Glomerular visceral epithelial cell (primary cell): ENCODE data around the gene KRT78.
A peak's percentile ranks its signal among the peaks of the same experiment; 100 is the strongest.
"Not testable (repeated sequence)": the region's sequence is repeated elsewhere in the genome, so short reads cannot be mapped to it uniquely, and the experiment has no call there.

Experiments used
- DNase-seq: peaks from one replicate; pipeline ENCODE4 v3.0.0-alpha.2; 2016; ENCODE audit errors: extremely low spot score

Gene KRT78

DNA sequence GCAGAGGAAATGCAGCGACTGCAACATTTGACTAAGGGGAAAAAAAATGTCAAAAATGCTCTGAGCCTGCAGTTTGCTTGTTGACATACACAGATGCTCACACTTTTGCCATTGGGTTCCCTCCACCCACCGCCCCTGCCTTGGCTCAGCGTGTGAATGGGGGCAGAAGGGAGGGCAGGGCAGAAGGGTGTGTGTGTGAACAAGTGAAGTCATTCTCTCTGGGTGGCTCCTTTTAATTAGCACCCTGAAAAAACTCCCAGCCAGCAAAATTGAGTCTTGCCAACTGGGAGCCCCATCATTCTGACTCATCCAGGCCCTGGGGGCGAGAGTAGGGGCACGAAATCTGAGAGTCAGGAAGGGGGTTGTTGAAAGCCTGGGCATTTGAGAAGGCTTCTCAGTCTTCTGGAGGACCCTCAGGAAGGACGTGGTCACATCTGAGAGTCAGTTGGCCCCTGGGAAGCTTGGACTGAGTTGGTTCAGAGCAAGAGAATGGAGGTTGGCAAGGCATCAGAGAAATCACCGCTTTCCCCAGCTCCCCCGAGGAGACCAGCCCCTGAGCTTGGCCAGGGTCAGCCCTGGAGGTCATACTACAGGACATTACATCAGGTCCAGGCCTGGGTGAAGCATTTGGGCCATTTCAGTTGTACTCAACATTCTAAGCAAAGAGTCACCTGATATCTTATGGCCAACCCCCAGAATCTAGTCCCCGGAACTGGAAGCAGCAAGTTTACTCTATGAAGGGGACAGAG is 22.7 kb upstream of the KRT78 start:
- peak; percentile 50 for DNase-seq

DNA sequence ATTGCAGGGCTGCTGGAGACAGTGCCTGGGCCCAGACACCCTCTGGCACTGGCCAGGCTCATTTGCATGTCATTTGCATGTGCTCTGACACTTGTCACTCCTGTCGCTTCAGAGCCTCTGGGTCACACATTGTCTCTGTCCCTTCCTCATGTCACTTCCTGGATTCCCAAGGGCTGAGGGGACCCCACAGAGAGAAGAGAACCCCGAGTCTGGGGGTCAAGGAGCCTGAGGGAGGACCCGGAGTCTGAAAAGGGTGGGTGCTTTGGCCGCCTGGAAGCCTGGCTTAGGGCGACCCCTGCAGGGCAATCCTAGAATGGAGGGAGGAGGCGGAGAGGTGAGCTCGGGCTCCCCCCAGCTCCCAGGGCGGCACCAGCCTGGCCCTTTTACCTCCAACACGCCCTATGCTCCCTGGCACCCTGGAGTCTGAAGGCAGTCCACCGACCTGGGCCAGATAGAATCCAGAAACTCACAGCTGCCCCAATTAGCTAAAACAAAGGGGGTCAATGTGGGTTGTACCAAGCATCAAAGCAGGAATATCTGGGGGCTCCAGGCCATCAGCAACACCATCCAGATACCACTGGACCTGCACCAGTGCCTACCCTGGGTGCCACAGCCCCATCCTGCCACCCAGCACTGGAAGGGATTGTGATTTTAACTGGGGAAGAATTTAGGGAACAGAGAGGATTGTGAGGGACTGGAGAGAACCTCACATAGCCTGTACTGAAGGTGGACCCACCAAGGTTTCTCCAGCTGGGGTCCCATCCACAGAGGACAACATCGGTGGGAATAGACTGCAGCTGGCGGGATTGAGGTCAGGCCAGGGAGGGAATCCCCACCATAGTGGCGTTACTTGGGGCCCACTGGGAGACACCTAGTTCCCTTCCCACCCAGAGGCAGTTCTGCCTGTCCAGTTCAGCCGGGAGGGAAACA is 21.8 kb upstream of the KRT78 start:
- peak; percentile 54 for DNase-seq

DNA sequence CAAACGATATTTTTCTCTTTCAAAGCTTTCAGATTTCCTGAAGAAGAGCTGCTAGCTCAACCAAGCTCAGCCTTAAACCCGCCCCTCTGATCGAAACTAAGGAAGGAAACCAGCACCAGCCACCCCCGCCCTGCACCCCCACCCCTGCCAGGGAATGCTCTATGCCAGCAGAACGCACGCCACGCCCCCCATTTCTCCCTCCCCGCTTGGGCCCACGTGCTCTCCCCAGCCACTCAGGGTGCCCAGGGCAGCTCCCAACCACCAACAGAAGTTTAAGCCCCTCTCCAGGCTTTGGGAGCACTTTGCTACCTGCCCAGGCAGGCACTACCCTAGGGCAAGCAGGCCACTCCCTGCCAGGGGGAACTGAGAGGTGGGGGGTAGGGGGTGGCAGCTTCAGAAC is 18.8 kb upstream of the KRT78 start:
- DNase-seq = no peak

DNA sequence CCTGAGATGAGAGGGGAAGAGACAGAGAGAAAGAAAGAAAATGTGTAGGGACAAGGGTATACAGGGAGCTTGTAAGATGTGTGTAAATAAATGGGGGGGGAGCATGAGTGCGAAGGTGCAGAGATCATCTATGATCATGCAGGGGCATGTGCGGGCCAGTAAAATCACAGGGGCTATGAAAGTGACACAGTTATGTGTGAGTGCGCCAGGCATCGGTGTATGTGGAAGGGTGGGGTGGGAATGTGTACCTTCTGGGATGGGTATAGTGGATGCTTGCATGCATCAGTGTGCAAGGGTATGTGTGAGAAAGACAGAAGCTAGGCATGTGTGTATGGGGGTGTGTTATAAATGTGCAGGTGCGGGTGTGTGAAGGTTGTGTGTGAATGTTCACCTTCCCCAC is 18.4 kb upstream of the KRT78 start:
- DNase-seq = no peak

DNA sequence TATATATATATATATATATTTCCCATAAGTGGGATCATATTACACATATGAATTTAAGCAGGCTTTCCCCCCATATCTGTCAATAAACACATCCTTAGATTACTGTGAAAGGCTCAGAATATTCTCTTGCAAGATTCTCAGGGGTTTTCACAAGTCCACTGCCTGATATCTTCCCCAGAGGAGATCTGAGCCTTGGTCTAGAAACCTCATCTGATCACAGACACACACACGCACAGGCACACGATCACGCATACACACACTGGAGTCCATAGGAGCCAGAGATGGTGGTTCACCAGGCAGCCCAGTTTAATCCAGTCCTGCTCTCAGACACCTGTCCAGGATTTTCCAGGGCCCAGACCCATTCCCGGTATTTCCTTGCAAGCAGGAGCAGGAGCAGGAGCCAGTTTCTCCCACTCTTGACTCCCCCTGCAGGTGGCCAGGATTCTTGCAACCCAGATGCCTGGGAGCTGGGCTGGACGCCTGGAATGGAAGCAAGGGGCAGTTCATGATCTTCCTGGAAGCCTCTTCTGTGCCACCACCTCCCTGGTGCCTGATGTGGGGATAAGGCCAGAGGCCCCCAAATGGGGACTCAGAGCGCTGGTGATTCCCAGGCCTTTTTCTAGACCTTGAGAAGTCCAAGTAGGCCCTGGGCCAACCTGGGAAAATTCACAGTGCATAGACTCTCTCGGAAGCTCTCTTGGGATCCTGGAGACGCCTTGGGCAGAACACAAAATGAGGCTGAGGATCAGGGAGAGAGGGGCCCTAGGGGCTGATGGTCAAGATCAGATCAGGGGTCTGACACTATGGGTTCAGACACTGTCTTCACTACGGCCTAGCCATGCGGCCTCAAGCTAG is 16.5 kb upstream of the KRT78 start:
- DNase-seq = peak; percentile 79

DNA sequence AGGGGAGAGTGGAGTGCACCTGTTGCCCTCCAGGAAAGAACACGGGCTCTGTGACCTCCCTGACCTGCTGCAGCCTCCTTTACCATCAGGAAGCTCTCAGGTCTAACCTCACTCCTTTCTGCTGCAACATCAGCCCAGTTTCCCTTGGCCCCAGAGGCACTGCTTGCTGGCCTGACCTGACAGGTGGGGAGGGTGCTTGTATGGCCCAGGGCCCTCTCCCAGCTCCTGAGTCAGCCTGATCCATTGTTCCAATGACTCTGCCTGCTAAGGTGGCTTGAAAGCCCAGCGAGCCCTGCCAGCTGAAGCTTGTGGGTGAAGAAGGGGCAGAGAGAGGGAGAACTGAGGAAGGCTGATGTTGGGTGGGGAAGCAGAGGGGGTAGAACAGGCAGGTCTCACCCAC is 13.2 kb upstream of the KRT78 start:
- no peak for DNase-seq

DNA sequence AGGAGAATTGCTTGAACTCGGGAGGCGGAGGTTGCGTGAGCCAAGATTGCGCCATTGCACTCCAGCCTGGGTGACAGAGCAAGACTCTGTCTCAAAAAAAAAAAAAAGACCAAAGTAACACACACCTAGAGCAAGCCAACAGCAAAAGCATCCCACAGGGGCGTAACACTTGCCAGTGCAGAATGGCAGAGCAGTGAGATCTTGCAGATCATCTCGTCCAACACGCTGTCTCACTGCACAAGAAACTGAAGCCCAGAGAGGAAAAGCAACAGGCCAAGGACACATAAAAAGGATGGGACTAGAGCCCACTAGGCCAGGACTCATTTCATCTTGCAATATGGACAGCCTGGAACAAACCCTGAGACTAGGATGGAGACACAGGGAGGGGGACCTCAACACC is 12.7 kb upstream of the KRT78 start:
- no peak for DNase-seq

DNA sequence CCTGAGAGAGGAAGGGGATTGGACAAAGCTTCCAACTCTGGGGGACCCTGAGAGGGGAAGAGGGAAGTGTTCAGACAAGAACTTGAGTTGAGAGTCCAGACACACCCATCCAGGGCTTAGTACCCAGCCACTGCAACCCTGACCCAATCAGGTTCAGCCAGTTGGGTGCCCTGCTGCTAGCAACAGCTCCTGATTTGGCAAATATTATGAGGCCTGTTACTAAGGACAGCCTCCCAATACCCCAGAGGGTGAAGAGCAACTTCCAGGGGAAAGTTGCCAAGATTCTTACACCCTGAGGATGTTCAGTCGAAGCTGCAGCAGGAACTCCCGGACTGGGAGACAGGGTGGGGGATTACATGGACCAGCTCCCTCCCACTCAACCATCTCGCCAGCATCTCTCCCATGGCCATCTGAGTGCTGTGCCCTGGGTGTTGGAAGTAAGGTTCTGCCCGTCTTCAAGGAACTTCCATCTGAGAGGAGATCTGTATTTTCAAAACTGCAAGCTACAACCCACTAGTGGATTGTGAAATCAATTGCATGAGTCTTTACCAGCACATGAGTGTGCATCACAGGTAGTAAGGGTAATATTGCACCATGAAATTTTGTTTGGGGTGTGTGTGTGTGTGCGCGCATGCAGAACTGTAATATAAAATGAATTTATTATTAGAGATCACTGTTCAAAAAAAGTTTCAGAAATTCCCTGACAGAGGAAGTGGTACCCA is 11.5 kb upstream of the KRT78 start:
- peak; percentile 67 for DNase-seq

DNA sequence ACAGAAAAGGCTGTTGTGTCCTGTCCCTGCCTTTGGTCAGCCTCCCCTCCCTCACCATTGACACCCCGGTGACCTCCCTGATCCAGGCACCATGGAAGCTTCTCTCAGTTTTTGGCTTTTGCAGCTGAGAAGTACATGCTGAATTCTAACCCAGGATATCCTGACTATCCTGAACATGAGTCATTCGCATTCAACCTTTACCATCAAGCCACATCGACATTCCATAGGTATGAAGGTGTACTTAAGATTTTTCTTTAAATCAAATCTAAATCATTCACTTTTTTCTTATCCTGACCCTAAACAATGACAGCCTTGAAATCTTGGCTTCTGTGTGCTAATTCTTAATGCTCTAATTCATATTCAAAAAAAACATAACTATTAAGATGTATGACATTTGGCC is 8.7 kb upstream of the KRT78 start:
- DNase-seq = no peak

DNA sequence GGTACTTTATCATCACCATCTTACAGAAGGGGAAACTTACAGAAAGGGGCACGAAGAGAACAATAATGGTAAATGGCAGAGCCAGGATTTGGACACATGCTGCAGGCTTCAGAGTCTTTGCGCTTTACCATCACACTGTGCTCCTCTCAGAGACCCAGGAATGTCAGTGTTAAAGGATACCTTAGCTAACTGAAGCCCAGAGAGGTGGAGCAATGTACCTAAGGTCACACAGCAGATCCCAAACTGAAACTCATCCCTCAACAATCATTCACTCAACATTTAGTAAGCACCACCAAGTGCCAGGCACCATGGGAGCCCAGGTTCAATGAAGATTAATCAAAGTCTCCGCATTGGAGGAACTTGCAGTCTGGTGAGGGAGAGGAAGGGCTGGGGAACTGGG is 8.0 kb upstream of the KRT78 start:
- DNase-seq = no peak

DNA sequence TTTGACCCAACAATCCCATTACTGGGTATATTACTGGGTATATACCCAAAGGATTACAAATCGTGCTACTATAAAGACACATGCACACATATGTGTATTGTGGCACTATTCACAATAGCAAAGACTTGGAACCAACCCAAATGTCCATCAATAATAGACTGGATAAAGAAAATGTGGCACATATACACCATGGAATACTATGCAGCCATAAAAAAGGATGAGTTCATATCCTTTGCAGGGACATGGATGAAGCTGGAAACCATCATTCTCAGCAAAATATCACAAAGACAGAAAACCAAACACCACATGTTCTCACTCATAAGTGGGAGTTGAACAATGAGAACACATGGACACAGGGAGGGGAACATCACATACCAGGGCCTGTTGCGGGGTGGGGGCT is 7.3 kb upstream of the KRT78 start:
- DNase-seq = not testable (repeated sequence)

DNA sequence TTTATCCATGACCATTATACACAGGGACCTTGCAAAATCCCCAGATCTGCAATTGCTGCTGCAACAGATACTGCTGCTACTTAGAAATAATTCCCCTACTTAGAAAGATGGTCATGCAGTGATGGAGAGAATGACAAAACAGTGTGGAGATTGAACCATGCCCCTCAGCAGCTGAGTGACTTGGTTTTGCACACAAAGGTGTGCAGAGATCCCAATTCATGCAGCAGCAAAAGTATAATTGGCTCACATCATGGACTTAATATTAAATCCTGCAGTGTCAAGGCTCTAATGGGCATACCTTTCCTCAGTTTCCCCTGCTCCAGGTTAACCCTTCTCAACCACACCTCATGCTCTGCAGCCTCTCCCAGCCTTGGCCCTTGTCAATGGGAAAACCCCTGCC is 3.0 kb upstream of the KRT78 start:
- no peak for DNase-seq

DNA sequence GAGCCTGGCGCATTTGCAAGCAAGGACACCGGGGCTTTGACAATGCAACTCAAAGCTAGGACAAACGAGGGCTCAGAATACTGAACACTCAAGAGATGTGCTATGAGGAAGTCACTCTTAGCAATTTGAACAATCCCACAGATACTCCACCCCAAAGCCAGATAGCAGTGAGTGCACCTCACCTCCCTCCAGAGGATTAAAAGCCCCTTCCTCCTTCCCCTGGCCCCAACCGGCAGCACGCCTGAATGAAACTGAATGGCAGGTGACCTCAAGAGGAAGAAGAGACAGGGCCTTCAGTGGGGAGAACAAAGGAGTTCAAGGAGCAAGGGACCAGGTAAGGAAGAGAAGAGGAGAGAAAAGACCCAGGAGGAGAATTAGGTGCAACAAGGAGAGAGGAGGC is 1.9 kb upstream of the KRT78 start:
- DNase-seq = no peak

DNA sequence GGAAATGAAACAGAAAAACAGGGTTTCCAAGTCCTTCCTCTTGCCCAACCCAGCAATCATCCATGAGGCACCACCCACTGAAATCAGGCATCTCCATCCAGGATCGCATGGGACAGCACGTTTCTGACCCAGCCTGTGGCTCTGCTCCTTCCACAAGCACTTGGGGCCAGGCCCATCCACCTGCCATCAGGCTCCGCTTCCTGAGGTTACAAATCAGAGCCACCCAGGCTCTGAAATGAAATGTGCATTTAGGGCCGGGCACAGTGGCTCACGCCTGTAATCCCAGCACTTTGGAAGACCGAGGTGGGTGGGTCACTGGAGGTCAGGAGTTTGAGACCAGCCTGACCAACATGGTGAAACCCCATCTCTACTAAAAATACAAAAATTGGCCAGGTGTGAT is 717 bp upstream of the KRT78 start:
- DNase-seq = no peak

DNA sequence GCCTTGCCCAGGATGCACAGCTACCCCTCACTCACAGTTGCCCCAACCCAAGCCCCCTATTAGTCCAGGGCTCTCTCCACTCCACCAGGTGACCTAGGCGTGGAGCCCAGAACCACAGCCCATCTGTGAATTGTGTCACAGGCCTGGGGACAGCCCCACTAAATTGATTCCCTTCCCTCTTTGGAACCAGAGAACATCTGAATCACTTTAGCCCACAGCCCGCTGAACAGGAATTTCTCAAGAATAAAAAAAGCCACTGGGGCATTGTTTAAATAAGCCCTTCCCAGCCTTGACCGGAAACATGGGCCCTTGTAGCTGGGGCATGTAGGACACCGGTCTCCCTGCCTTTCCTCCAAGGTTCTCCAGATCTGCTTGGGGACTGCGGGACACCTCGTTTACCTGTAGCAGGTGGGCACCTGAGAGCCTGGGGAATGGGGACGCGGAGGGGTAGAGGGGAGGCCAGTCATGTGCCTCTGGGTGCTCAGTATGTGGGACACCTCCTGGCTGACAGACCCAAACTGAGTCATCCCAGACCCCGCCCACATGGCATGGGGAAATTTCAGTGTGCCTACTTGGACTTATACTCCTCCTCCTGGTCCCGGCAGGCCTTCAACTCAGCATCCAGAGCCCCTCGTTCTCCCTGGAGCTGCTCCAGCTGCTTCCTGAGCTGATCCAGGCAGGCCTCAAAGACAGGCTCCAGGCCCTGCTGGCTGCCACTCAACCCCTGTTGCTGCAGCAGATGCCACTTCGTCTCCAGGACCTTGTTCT is 1.3 kb downstream of the KRT78 start:
- DNase-seq = peak; percentile 91

DNA sequence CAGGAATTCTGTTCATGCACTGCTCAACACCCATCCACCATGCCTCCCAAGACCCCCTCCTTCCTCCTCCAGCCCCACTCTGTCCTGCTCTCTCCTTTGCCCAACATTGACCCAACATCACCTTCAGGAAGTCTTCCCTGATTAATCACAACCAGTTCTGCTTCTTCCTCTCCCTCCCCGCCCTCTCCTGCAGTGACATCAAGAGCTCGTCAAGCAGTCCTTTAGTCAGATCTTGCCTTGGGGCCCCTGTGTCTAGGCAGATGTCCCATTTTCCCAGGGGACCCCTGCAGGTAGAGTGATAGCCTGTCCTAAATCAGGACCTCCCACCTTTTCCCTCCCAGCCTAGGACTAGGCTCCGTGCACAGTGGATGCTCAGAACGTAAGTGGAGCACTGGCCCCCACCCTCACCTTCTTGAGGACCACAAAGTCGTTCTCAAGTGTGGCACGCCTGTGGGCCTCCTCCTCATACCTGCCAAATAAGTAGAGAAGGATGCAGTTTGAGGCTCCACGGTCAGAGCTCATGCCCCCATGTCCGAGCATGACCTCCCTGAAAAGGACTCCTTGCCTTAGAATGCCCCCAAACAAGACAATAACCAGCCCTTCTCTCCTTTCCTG is 2.3 kb downstream of the KRT78 start:
- no peak for DNase-seq

DNA sequence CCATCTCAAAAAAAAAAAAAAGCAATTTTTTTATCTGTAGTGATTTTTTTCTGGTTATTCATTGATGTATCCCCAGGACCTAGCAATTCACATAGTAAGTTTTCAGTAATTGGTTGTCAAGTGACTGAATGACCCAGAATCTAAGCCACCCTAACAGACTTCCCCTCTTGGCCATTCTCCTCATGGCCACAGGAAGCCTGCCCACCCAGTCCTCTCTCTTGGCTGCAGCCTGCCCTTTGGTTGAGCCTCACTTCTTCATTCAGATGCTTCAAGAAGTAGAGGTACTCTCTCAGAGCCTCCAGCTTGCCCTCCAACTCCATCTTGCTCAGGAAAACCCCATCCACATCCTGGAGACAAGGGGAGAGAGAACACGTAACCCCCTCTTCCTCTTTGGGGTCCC is 2.8 kb downstream of the KRT78 start:
- DNase-seq = no peak

DNA sequence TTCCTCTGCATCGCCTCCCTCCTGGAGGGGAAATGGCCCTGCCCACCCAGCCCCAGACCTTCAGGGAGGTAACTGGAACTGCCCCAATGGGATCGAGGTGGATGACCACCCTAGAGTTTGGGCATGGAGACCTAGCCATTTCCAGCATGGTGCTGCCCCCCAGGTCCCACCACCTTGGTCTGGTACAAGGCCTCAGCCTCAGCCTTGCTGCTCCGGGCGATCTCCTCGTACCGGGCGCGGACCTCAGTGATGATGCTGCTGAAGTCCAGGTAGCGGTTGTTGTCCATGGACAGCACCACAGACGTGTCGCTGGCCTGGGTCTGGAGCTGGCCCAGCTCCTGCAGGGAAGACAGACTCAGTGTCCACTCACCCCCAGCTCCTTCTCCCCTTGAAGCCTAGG is 4.4 kb downstream of the KRT78 start:
- no peak for DNase-seq

DNA sequence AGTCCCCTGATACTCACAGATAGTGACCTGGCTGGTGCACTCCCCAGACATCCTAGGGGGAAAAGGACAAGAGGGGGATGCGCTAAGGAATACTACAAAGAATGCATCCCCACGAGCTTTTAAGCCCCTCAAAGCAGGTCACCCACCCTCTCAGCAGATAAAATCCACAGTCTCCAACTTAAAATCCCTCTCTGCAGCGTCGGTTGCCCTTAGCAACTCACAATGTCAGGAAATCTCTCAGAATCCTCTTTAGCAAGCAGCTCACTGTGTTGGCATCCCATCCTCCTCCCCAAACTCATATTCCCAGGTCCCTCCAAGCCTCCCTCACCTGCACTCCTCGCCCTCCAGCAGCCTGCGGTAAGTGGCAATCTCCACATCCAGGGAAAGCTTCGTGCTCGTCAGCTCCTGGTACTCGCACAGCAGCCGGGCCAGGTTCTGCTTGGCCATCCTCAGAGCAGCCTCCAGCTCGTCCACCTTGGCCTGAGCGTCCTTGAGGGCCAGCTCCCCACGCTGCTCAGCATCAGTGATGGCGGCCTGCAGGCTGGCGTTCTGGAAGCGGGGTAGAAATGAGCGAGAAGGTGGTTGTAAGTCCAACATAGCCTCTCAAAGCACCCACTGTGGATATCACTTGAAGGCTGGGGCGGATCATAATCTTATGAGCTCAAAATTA is 9.2 kb downstream of the KRT78 start:
- no peak for DNase-seq
